PC-3 (cell line): ENCODE data around the gene ZC3H11A.

Experiments used
- CTCF ChIP-seq: fragments of 300-600 bp; sonication (generic); conservative IDR thresholded peaks from 2 replicates; pipeline ENCODE4 v1.5.1; 2017; ENCODE audit warnings: antibody characterized with exemption, low read depth, mild to moderate bottlenecking, low read length
- EZH2phosphoT487 ChIP-seq: fragments of 300-600 bp; sonication (generic); IDR thresholded peaks from 2 replicates; pipeline ENCODE4 v1.6.1; 2018; ENCODE audit warnings: mild to moderate bottlenecking, antibody characterized with exemption, low read length, borderline replicate concordance

DNA sequence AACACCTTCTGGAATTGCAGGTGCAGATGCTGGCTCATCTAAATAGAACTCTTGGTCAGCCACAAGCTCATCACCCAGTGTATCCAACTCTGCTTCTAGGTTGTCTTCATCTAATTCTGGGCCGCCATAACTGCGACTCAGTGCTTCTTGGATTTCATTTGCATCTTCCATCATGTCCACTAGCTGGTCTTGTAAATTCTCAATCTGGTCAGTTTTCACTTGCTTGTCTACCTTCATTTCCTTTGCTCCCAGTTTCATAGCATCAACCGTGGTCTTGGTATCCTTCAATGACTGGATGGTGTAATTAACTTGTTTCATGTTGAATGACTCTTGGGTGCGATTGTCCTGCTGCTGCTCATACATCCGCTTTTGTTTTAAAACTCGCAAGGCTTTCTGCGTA, 10.3 kb downstream of the ZC3H11A start:
- no peak for TF ChIP-seq CTCF
- TF ChIP-seq EZH2phosphoT487 = no peak
